ENCODE measurements around the gene PTPRT. TPM values are rescaled to one million over a fixed set of nuclear protein-coding genes. Genes with fewer than 3 reads are reported as not detected.

PTPRT gene
- total and polyA plus RNA-seq, 10 of the 15 experiments (the other 5 are each of a cell fraction or from before 2014, with no cell fraction given) = not detected

DNA sequence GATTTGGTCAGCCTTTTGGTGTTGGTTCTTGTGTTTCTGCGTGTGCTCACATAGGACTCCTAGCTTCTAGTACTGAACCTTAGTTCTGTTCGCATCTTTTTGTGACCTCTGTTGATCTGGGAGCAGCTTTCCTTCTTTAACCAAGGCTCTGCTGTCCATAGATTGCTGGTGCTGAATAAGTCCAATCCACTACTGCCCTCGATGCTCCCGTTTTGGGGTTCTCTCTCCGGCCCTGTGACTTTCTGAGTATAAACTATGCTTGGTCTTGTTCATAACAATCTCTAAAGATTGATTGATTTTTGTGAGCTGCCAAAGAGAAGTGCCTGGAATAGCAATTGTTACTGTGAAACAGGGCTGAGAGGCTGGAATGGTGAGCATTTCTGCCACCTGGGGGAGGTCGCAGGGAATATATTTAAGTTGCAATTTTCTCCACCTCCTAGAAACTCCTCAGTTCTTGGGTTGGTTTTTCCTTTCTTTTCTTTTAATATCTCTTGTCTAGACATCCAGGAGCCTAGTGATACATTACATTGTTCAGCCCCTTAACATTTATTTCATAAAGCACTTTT, 1148.6 kb downstream of the PTPRT start:
- FAIRE-seq (no peak), ATAC-seq (no peak), DNase-seq (ENCODE audit: low read depth, low spot score) (no peak)
- no TSS peak for BruUV-seq (replicated peaks)
- H3K79me2 ChIP-seq (ENCODE audit: control insufficient read depth, insufficient read depth, low read length) = no peaks in the 10 kb centered on the region
- ChIA-PET CTCF (interaction anchor here (1.1 to 1.4 kb wide), 2 partner anchors 13 to 302 kb away, joined by 3 read pairs; no protein-coding TSS in a partner anchor), RAD21 (ENCODE audit: unreplicated experiment) (no interaction called here), SMC1A (ENCODE audit: uncharacterized antibody, unreplicated experiment) (no interaction called here), POLR2A (no interaction called here)
- H4K20me1 ChIP-seq (ENCODE audit: control insufficient read depth, insufficient read depth) = no peaks in the 10 kb centered on the region
- H3K27me3 ChIP-seq (replicated peaks in 1 of 2; ENCODE audit: control insufficient read depth in 2 of 2, insufficient read depth in 2 of 2, low read length in 1 of 2) = no peaks in the 10 kb centered on the region
- H3K9me3 ChIP-seq (replicated peaks; ENCODE audit: control insufficient read depth, insufficient read depth, low read length) = no peaks in the 10 kb centered on the region
- 28% methylated on average over 6 of the region's 6 CpGs for whole genome bisulfite sequencing (ENCODE audit: insufficient coverage, insufficient replicate concordance, low lambda C conversion rate, missing lambda C conversion rate)
- no peaks in the 10 kb centered on the region for H3K4me1 ChIP-seq (ENCODE audit: control insufficient read depth, insufficient read depth, low read length)
- H3K27ac ChIP-seq (ENCODE audit: control insufficient read depth, insufficient read depth) = no peak overlapping the region
- no peak overlapping the region for H3K9ac ChIP-seq (ENCODE audit: control insufficient read depth, insufficient read depth, low read length)
- no peak overlapping the region for H2AFZ ChIP-seq (ENCODE audit: control insufficient read depth, low read depth, low read length)
- H3K4me2 ChIP-seq (ENCODE audit: control insufficient read depth, insufficient read depth) = no peak overlapping the region
- in situ Hi-C loops (cut with MboI) = no loop called here
- TF ChIP-seq, protein P1, sequence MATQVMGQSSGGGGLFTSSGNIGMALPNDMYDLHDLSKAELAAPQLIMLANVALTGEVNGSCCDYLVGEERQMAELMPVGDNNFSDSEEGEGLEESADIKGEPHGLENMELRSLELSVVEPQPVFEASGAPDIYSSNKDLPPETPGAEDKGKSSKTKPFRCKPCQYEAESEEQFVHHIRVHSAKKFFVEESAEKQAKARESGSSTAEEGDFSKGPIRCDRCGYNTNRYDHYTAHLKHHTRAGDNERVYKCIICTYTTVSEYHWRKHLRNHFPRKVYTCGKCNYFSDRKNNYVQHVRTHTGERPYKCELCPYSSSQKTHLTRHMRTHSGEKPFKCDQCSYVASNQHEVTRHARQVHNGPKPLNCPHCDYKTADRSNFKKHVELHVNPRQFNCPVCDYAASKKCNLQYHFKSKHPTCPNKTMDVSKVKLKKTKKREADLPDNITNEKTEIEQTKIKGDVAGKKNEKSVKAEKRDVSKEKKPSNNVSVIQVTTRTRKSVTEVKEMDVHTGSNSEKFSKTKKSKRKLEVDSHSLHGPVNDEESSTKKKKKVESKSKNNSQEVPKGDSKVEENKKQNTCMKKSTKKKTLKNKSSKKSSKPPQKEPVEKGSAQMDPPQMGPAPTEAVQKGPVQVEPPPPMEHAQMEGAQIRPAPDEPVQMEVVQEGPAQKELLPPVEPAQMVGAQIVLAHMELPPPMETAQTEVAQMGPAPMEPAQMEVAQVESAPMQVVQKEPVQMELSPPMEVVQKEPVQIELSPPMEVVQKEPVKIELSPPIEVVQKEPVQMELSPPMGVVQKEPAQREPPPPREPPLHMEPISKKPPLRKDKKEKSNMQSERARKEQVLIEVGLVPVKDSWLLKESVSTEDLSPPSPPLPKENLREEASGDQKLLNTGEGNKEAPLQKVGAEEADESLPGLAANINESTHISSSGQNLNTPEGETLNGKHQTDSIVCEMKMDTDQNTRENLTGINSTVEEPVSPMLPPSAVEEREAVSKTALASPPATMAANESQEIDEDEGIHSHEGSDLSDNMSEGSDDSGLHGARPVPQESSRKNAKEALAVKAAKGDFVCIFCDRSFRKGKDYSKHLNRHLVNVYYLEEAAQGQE (IDR thresholded peaks at IDR 0.05; ENCODE audit: low read depth, low read length) = peak; percentile 65; the same call in 1 of the 2 replicates
- TF ChIP-seq CBX3 (IDR thresholded peaks at IDR 0.05; ENCODE audit: borderline replicate concordance, low read depth) (no peak), KAT2A (conservative IDR thresholded peaks at IDR 0.05; ENCODE audit: control insufficient read depth, low read depth, low read length) (no peak), RELA (IDR thresholded peaks at IDR 0.05; ENCODE audit: borderline replicate concordance, partially characterized antibody) (no peak)
- TF ChIP-seq, protein P2, sequence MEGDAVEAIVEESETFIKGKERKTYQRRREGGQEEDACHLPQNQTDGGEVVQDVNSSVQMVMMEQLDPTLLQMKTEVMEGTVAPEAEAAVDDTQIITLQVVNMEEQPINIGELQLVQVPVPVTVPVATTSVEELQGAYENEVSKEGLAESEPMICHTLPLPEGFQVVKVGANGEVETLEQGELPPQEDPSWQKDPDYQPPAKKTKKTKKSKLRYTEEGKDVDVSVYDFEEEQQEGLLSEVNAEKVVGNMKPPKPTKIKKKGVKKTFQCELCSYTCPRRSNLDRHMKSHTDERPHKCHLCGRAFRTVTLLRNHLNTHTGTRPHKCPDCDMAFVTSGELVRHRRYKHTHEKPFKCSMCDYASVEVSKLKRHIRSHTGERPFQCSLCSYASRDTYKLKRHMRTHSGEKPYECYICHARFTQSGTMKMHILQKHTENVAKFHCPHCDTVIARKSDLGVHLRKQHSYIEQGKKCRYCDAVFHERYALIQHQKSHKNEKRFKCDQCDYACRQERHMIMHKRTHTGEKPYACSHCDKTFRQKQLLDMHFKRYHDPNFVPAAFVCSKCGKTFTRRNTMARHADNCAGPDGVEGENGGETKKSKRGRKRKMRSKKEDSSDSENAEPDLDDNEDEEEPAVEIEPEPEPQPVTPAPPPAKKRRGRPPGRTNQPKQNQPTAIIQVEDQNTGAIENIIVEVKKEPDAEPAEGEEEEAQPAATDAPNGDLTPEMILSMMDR (IDR thresholded peaks at IDR 0.05 in 2 of 3, conservative IDR thresholded peaks at IDR 0.05 in 1 of 3; ENCODE audit: control insufficient read depth in 2 of 3, extremely low read depth in 1 of 3, insufficient read depth in 1 of 3, low read depth in 3 of 3, low read length in 3 of 3) = peak in 1 of 3 experiments; percentile 9; a peak in 1 of 6 replicates
- no peak overlapping the region for H3K4me3 ChIP-seq
- H3K36me3 ChIP-seq (ENCODE audit: control insufficient read depth in 2 of 2, insufficient read depth in 2 of 2, low read length in 1 of 2) = no peaks in the 10 kb centered on the region
- intact Hi-C loops (cut with micrococcal nuclease; ENCODE audit: unreplicated experiment) = no loop called here
